Measurements from ENCODE around the gene AIF1L.

GRCh38 chr9:131048820-131049219 lies 47.5 kb upstream of the AIF1L start:
- TF ChIP-seq POLR2A (IDR thresholded peaks at IDR 0.05) = no peak
- TF ChIP-seq CTCF (IDR thresholded peaks at IDR 0.05) = no peak
- TF ChIP-seq POLR2AphosphoS5 (IDR thresholded peaks at IDR 0.05) = no peak

Measured in breast epithelium (tissue), 3 donors.